Measurements from ENCODE around the gene ATP5PF.

GRCh38 chr21:25760677-25761076, 26.0 kb upstream of the ATP5PF start:
- TF ChIP-seq CTCF (conservative IDR thresholded peaks at IDR 0.05 in 1 of 2, IDR thresholded peaks at IDR 0.05 in 1 of 2; ENCODE audit: extremely low read depth in 1 of 2, insufficient read depth in 1 of 2, low read depth in 1 of 2, low read length in 2 of 2) = no peak
- TF ChIP-seq EZH2 (IDR thresholded peaks at IDR 0.05; ENCODE audit: borderline replicate concordance, low read length) = no peak

All from mammary epithelial cell (primary cell).